Measurements from ENCODE around the gene C1orf159.

GRCh38 chr1:1034439-1034781, 81.5 kb downstream of the C1orf159 start:
- TF ChIP-seq, protein P1, sequence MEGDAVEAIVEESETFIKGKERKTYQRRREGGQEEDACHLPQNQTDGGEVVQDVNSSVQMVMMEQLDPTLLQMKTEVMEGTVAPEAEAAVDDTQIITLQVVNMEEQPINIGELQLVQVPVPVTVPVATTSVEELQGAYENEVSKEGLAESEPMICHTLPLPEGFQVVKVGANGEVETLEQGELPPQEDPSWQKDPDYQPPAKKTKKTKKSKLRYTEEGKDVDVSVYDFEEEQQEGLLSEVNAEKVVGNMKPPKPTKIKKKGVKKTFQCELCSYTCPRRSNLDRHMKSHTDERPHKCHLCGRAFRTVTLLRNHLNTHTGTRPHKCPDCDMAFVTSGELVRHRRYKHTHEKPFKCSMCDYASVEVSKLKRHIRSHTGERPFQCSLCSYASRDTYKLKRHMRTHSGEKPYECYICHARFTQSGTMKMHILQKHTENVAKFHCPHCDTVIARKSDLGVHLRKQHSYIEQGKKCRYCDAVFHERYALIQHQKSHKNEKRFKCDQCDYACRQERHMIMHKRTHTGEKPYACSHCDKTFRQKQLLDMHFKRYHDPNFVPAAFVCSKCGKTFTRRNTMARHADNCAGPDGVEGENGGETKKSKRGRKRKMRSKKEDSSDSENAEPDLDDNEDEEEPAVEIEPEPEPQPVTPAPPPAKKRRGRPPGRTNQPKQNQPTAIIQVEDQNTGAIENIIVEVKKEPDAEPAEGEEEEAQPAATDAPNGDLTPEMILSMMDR (IDR thresholded peaks at IDR 0.05 in 4 of 5, conservative IDR thresholded peaks at IDR 0.05 in 1 of 5) = no peak
- TF ChIP-seq POLR2A (IDR thresholded peaks at IDR 0.05) = no peak

All from gastrocnemius medialis (tissue), 4 donors.